Smooth muscle cell (in vitro differentiated cells): ENCODE results near the gene PTGER1. TPM values are rescaled to one million over a fixed set of nuclear protein-coding genes. Genes with fewer than 3 reads are reported as not detected.
"Not testable (repeated sequence)": the region's sequence is repeated elsewhere in the genome, so short reads cannot be mapped to it uniquely, and the experiment has no call there.

Experiments used
- DNase-seq: peaks from one replicate; lab custom pipeline; 2025; ENCODE audit not compliant: unreplicated experiment; lab: John Stamatoyannopoulos, UW
- H2AFZ ChIP-seq: fragments of 200-600 bp; sonication (generic); 2 replicates; pipeline ENCODE4 v1.6.0; 2016; ENCODE audit warnings: antibody characterized with exemption, low read depth, mild to moderate bottlenecking
- H3F3A ChIP-seq: fragments of 200-600 bp; sonication (generic); 2 replicates; pipeline ENCODE4 v1.6.0; 2017; ENCODE audit warnings: antibody characterized with exemption, low read depth
- H3K27ac ChIP-seq: fragments of 200-600 bp; sonication (generic); 2 replicates; pipeline ENCODE4 v1.5.1; 2016; ENCODE audit warnings: low read depth, mild to moderate bottlenecking
- H3K27me3 ChIP-seq: fragments of 200-600 bp; sonication (generic); 2 replicates; pipeline ENCODE4 v1.6.1; 2016; ENCODE audit warnings: low read depth, mild to moderate bottlenecking
- H3K36me3 ChIP-seq: fragments of 200-600 bp; sonication (generic); 2 replicates; pipeline ENCODE4 v1.5.1; 2016; ENCODE audit warnings: low read depth
- H3K4me1 ChIP-seq: fragments of 200-600 bp; sonication (generic); 2 replicates; pipeline ENCODE4 v1.5.1; 2016; ENCODE audit warnings: low read depth
- H3K4me2 ChIP-seq: fragments of 200-600 bp; sonication (generic); 2 replicates; pipeline ENCODE4 v1.6.0; 2016; ENCODE audit warnings: mild to moderate bottlenecking
- H3K4me3 ChIP-seq: fragments of 200-600 bp; sonication (generic); 2 replicates; pipeline ENCODE4 v1.5.1; 2016; ENCODE audit warnings: mild to moderate bottlenecking
- H3K79me2 ChIP-seq: fragments of 200-600 bp; sonication (generic); 2 replicates; pipeline ENCODE4 v1.6.0; 2016; ENCODE audit warnings: low read depth, mild to moderate bottlenecking
- H3K9ac ChIP-seq: fragments of 200-600 bp; sonication (generic); 2 replicates; pipeline ENCODE4 v1.6.0; 2016; ENCODE audit warnings: low read depth
- H3K9me3 ChIP-seq: fragments of 200-600 bp; sonication (generic); replicated peaks from 2 replicates; pipeline ENCODE4 v1.5.1; 2016; ENCODE audit warnings: low read depth
- H4K20me1 ChIP-seq: fragments of 200-600 bp; sonication (generic); 2 replicates; pipeline ENCODE4 v1.6.0; 2016; ENCODE audit warnings: low read depth
- WGBS: methylation state at CpG from one replicate; pipeline ENCODE4 v1.1.7; 2016; ENCODE audit warnings: low lambda C conversion rate; 5-methylcytosine and 5-hydroxymethylcytosine counted together
- polyA plus RNA-seq: library from polyadenylated mRNA; unstranded; fragments of >200 nt; fragmentation: Nextera tagmentation; extraction: Ambion mirVana; gene quantifications from 2 replicates; pipeline ENCODE4 v1.2.1, GENCODE V29; 2016
- total RNA-seq: library from RNA; depleted of rRNA; stranded (reverse); fragments of >200 nt; gene quantifications from 2 replicates; pipeline ENCODE4 v1.2.3, GENCODE V29; 2014
- TF ChIP-seq, protein P1 (sequence below): fragments of 200-600 bp; sonication (generic); IDR thresholded peaks from 2 replicates; pipeline ENCODE4 v1.5.1; 2017; ENCODE audit warnings: borderline replicate concordance, mild to moderate bottlenecking, antibody characterized with exemption; ENCODE audit not compliant: insufficient read depth, poor library complexity, severe bottlenecking

PTGER1 gene
- total and polyA plus RNA-seq, 2 experiments from 2014 or later: 0.27 to 1.0 TPM

DNA sequence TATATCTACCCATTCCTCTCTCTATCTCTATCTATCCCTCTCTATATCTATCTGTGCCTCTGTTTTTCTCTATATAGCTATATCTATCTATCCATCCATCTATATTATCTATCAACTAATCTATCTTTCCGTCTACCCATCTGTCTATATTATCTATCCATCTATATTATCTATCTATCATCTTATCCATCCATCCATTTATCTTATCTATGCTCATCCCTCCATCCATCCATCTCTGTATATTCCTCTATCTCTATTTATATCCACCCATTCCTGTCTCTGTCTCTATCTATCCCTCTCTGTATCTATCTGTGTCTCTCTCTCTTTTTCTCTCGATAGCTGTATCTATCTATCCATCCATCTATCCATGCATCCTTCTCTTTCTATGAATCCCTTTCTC is 14.2 kb downstream of the PTGER1 start:
- no peak overlapping the region for H3K4me2 ChIP-seq
- no peak overlapping the region for H3K9ac ChIP-seq
- no peak overlapping the region for H2AFZ ChIP-seq
- no peak overlapping the region for H3K27ac ChIP-seq
- H4K20me1 ChIP-seq: no peaks in the 10 kb centered on the region
- H3F3A ChIP-seq: no peaks in the 10 kb centered on the region
- H3K27me3 ChIP-seq: no peaks in the 10 kb centered on the region
- no peaks in the 10 kb centered on the region for H3K4me1 ChIP-seq
- H3K36me3 ChIP-seq: no peaks in the 10 kb centered on the region
- DNase-seq: no peak
- H3K79me2 ChIP-seq: no peaks in the 10 kb centered on the region
- H3K4me3 ChIP-seq: no peak overlapping the region
- 89% methylated on average over 2 of the region's 2 CpGs for WGBS
- TF ChIP-seq, protein P1, sequence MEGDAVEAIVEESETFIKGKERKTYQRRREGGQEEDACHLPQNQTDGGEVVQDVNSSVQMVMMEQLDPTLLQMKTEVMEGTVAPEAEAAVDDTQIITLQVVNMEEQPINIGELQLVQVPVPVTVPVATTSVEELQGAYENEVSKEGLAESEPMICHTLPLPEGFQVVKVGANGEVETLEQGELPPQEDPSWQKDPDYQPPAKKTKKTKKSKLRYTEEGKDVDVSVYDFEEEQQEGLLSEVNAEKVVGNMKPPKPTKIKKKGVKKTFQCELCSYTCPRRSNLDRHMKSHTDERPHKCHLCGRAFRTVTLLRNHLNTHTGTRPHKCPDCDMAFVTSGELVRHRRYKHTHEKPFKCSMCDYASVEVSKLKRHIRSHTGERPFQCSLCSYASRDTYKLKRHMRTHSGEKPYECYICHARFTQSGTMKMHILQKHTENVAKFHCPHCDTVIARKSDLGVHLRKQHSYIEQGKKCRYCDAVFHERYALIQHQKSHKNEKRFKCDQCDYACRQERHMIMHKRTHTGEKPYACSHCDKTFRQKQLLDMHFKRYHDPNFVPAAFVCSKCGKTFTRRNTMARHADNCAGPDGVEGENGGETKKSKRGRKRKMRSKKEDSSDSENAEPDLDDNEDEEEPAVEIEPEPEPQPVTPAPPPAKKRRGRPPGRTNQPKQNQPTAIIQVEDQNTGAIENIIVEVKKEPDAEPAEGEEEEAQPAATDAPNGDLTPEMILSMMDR: no peak
- H3K9me3 ChIP-seq: no peaks in the 10 kb centered on the region

DNA sequence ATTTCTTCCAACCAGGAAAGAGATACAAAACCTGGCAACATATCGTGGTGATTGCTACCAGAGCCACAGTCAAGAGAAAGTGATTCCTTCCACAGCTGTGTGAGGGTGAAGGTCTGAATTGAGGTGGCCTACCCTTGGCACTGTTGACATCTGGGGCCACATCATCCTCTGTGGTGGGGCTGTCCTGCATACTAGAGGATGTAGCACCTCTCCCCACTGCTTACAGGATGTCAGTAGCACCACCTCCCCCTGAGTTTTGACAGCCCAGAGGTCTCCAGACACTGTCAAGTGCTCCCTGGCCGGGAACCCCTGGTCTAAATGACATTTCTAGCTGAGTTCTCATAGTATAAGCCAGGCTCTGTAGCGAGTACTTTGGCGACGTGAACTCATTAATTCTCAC is 15.5 kb downstream of the PTGER1 start:
- H3F3A ChIP-seq: no peaks in the 10 kb centered on the region
- TF ChIP-seq, protein P1: no peak
- H3K4me1 ChIP-seq: no peaks in the 10 kb centered on the region
- no peaks in the 10 kb centered on the region for H3K79me2 ChIP-seq
- H3K36me3 ChIP-seq: no peaks in the 10 kb centered on the region
- DNase-seq: no peak
- WGBS: 93% methylated on average over 5 of the region's 5 CpGs
- H3K9ac ChIP-seq: no peak overlapping the region
- no peaks in the 10 kb centered on the region for H4K20me1 ChIP-seq
- H2AFZ ChIP-seq: no peak overlapping the region
- no peak overlapping the region for H3K4me3 ChIP-seq
- H3K9me3 ChIP-seq: no peaks in the 10 kb centered on the region
- no peak overlapping the region for H3K27ac ChIP-seq
- H3K27me3 ChIP-seq: no peaks in the 10 kb centered on the region
- no peak overlapping the region for H3K4me2 ChIP-seq

DNA sequence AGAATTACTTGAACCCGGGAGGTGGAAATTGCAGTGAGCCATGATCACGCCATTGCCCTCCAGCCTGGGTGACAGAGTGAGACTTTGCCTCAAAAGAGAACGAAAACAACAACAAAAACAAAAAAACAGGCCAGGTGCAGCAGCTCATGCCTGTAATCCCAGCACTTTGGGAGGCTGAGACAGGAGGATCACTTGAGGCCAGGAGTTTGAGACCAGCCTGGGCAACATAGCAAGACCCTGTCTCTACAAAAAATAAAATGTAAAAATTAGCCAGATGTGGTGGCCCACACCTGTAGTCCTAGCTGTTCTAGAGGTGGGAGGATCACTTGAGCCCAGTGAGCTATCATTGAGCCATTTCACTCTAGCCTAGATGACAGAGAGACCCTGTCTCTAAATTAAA is 22.9 kb downstream of the PTGER1 start:
- WGBS: 99% methylated on average over 3 of the region's 3 CpGs

DNA sequence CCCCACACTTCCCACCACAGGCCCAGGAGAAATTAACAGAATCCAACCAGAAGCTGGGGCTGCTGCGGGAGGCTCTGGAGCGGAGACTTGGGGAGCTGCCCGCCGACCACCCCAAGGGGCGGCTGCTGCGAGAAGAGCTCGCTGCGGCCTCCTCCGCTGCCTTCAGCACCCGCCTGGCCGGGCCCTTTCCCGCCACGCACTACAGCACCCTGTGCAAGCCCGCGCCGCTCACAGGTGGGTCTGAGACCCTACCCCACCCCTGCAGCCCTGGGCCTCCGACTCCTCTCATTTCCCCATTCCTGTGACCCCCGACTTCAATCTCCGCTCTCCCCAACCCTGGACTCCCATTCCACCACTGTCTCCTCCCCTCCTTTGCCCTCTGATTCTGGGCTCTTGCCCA is 24.3 kb downstream of the PTGER1 start:
- H3K79me2 ChIP-seq: no peaks in the 10 kb centered on the region
- 100% methylated on average over 11 of the region's 19 CpGs for WGBS
- H3K9ac ChIP-seq: no peak overlapping the region
- H3K27me3 ChIP-seq: no peaks in the 10 kb centered on the region
- TF ChIP-seq, protein P1: no peak
- H4K20me1 ChIP-seq: no peaks in the 10 kb centered on the region
- H3K36me3 ChIP-seq: no peaks in the 10 kb centered on the region
- DNase-seq: no peak
- H3K27ac ChIP-seq: no peak overlapping the region
- H3F3A ChIP-seq: no peaks in the 10 kb centered on the region
- H3K4me2 ChIP-seq: no peak overlapping the region
- no peak overlapping the region for H2AFZ ChIP-seq
- no peak overlapping the region for H3K4me3 ChIP-seq
- no peaks in the 10 kb centered on the region for H3K4me1 ChIP-seq
- H3K9me3 ChIP-seq: no peaks in the 10 kb centered on the region

More for the DNA sequence above, 22.9 kb downstream of the PTGER1 start:
- DNase-seq, H4K20me1 ChIP-seq, H3K9ac ChIP-seq, H3K4me3 ChIP-seq, H3K27me3 ChIP-seq, H2AFZ ChIP-seq, H3K27ac ChIP-seq, H3K4me1 ChIP-seq, H3K9me3 ChIP-seq, H3F3A ChIP-seq, H3K36me3 ChIP-seq, H3K79me2 ChIP-seq, H3K4me2 ChIP-seq: not testable (repeated sequence)
